ENCODE data around the gene DUSP22.

- TF ChIP-seq EZH2 (optimal IDR thresholded peaks at IDR 0.05; ENCODE audit: low read depth, low read length), result no peak
- TF ChIP-seq, protein P1, sequence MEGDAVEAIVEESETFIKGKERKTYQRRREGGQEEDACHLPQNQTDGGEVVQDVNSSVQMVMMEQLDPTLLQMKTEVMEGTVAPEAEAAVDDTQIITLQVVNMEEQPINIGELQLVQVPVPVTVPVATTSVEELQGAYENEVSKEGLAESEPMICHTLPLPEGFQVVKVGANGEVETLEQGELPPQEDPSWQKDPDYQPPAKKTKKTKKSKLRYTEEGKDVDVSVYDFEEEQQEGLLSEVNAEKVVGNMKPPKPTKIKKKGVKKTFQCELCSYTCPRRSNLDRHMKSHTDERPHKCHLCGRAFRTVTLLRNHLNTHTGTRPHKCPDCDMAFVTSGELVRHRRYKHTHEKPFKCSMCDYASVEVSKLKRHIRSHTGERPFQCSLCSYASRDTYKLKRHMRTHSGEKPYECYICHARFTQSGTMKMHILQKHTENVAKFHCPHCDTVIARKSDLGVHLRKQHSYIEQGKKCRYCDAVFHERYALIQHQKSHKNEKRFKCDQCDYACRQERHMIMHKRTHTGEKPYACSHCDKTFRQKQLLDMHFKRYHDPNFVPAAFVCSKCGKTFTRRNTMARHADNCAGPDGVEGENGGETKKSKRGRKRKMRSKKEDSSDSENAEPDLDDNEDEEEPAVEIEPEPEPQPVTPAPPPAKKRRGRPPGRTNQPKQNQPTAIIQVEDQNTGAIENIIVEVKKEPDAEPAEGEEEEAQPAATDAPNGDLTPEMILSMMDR (IDR thresholded peaks at IDR 0.05; ENCODE audit: low read length), result no peak
- TF ChIP-seq EZH2phosphoT487 (IDR thresholded peaks at IDR 0.05; ENCODE audit: low read length), result no peak
Measured at GRCh38 chr6:369559-370431, 77.5 kb downstream of the DUSP22 start.
